ENCODE measurements around the gene FBLN2. TPM values are rescaled to one million over a fixed set of nuclear protein-coding genes. Genes with fewer than 3 reads are reported as not detected.

FBLN2 gene
- polyA plus RNA-seq, 6 donors from 2014 or later: 4.8 to 17.8 (median 8.0) TPM

- H3K4me1 Mint-ChIP-seq: peaks cover 0 to 9% (median 0%) of the 10 kb centered on the region in 3 donors
- peaks cover 7 to 31% (median 20%) of the 10 kb centered on the region in 3 donors for H3K27me3 Mint-ChIP-seq
- no peak overlapping the region for H3K4me3 Mint-ChIP-seq
- peaks cover 0 to 9% of the 10 kb centered on the region in 2 donors for H3K36me3 Mint-ChIP-seq
- H3K27ac Mint-ChIP-seq: no peak overlapping the region
- ATAC-seq (ENCODE audit: low read depth in 2 of 2): no peak
- peaks cover 0 to 8% (median 0%) of the 10 kb centered on the region in 7 donors for H3K9me3 Mint-ChIP-seq
- no peak for DNase-seq
Observed at GRCh38 chr3:13686367-13687160, 137.6 kb downstream of the FBLN2 start.

- H3K27me3 Mint-ChIP-seq: peaks cover 7 to 33% (median 19%) of the 10 kb centered on the region in 3 donors
- DNase-seq (no peak), ATAC-seq (ENCODE audit: low read depth in 2 of 2) (no peak)
- H3K36me3 Mint-ChIP-seq: peaks cover 0 to 14% of the 10 kb centered on the region in 2 donors
- no peak overlapping the region for H3K4me3 Mint-ChIP-seq
- H3K27ac Mint-ChIP-seq: peak overlapping the region in 1 of 6 donors; percentile 65
- peaks cover 0 to 6% (median 0%) of the 10 kb centered on the region in 3 donors for H3K4me1 Mint-ChIP-seq
- peaks cover 0 to 13% (median 2%) of the 10 kb centered on the region in 7 donors for H3K9me3 Mint-ChIP-seq
Observed at GRCh38 chr3:13687517-13687943, 138.6 kb downstream of the FBLN2 start.

Other genes starting within 250 kb of the FBLN2 start
- gene NUP210, start 128.8 kb upstream of the FBLN2 start, polyA plus RNA-seq (ENCODE audit: low read depth in 6 of 6): 10 to 100 TPM; 10.4 to 69.3 (median 38.6) TPM
- 1 to 10 TPM in 4 of 6 donors, under 1 TPM in 1, not detected in 1; 0.53 to 2.7 (median 1.6) TPM for gene HDAC11, start 68.8 kb upstream of the FBLN2 start, polyA plus RNA-seq (ENCODE audit: low read depth in 6 of 6)